Astrocyte (in vitro differentiated cells and primary cell): Measurements from ENCODE around the gene MACO1.

ENCODE experiments used
- EZH2 ChIP-seq: IDR thresholded peaks from 2 replicates; pipeline ENCODE4 v1.6.1; 2012; ENCODE audit warnings: mild to moderate bottlenecking, low read length, inconsistent platforms; ENCODE audit not compliant: insufficient read depth
- TF ChIP-seq, protein P1 (sequence below): IDR thresholded peaks from 2 replicates; pipeline ENCODE4 v1.5.1; 2011; ENCODE audit warnings: low read depth, mild to moderate bottlenecking, inconsistent platforms, low read length, moderate library complexity; ENCODE audit not compliant: insufficient read depth

GRCh38 chr1:25467616-25468015 lies 36.9 kb downstream of the MACO1 start:
- TF ChIP-seq, protein P1, sequence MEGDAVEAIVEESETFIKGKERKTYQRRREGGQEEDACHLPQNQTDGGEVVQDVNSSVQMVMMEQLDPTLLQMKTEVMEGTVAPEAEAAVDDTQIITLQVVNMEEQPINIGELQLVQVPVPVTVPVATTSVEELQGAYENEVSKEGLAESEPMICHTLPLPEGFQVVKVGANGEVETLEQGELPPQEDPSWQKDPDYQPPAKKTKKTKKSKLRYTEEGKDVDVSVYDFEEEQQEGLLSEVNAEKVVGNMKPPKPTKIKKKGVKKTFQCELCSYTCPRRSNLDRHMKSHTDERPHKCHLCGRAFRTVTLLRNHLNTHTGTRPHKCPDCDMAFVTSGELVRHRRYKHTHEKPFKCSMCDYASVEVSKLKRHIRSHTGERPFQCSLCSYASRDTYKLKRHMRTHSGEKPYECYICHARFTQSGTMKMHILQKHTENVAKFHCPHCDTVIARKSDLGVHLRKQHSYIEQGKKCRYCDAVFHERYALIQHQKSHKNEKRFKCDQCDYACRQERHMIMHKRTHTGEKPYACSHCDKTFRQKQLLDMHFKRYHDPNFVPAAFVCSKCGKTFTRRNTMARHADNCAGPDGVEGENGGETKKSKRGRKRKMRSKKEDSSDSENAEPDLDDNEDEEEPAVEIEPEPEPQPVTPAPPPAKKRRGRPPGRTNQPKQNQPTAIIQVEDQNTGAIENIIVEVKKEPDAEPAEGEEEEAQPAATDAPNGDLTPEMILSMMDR = no peak
- no peak for TF ChIP-seq EZH2
